WTC11 (cell line): ENCODE results near the gene CYP4F22. TPM values are rescaled to one million over a fixed set of nuclear protein-coding genes. Genes with fewer than 3 reads are reported as not detected.

ENCODE experiments used
- ATAC-seq: fragments of 200-7000 bp; cut with Tn5 transposase; 2 replicates; pipeline ENCODE4 v1.10.0; 2021; ENCODE audit warnings: mild to moderate bottlenecking, moderate library complexity
- CTCF ChIA-PET: fragments of 300-600 bp; sonication (Branson Sonifier 250); formaldehyde crosslinking; loops from one replicate; lab custom pipeline; 2021; ENCODE audit warnings: antibody characterized with exemption; lab: Charles Lee
- POLR2A ChIA-PET: fragments of 350-600 bp; sonication (Branson Sonifier 250); formaldehyde crosslinking; loops from one replicate; lab custom pipeline; 2021; ENCODE audit warnings: antibody characterized with exemption; lab: Charles Lee
- DNase-seq: peaks from one replicate; pipeline ENCODE4 v3.0.0; 2021; ENCODE audit warnings: low spot score
- H3K27ac Mint-ChIP-seq: 2 replicates; pipeline ENCODE4 v1.8.0; 2021; ENCODE audit warnings: mixed read lengths
- H3K27me3 Mint-ChIP-seq: 2 replicates; pipeline ENCODE4 v1.8.0; 2021; ENCODE audit warnings: low read depth, mild to moderate bottlenecking, moderate library complexity, mixed read lengths
- H3K36me3 Mint-ChIP-seq: 2 replicates; pipeline ENCODE4 v1.8.0; 2021; ENCODE audit warnings: mixed read lengths
- H3K4me1 Mint-ChIP-seq: 2 replicates; pipeline ENCODE4 v1.8.0; 2022; ENCODE audit warnings: mixed read lengths
- H3K4me3 Mint-ChIP-seq: 2 replicates; pipeline ENCODE4 v1.8.0; 2021; ENCODE audit warnings: mild to moderate bottlenecking, moderate library complexity, mixed read lengths
- H3K9me3 Mint-ChIP-seq: 2 replicates; pipeline ENCODE4 v1.8.0; 2021; ENCODE audit warnings: mixed read lengths
- ATF3 ChIP-seq: sonication (generic); formaldehyde crosslinking; conservative IDR thresholded peaks from 2 replicates; pipeline ENCODE4 v1.8.1; 2022; ENCODE audit warnings: mild to moderate bottlenecking, missing genetic modification reagents
- CTCF ChIP-seq: fragments of 200-600 bp; IDR thresholded peaks from 2 replicates; pipeline ENCODE4 v1.8.0; 2022; ENCODE audit warnings: antibody characterized with exemption
- E2F4 ChIP-seq: sonication (generic); formaldehyde crosslinking; IDR thresholded peaks from 2 replicates; pipeline ENCODE4 v1.8.1; 2022; ENCODE audit warnings: low read depth, mild to moderate bottlenecking, moderate library complexity, missing genetic modification reagents, borderline replicate concordance
- FOXK1 ChIP-seq: sonication (generic); formaldehyde crosslinking; IDR thresholded peaks from 2 replicates; pipeline ENCODE4 v1.8.0; 2022; ENCODE audit warnings: mild to moderate bottlenecking, moderate library complexity, missing genetic modification reagents
- HMGA2 ChIP-seq: fragments of 250-450 bp; sonication (Bioruptor Pico); IDR thresholded peaks from 2 replicates; pipeline ENCODE4 v1.4.0; 2021; ENCODE audit warnings: mild to moderate bottlenecking, moderate library complexity
- MAX ChIP-seq: sonication (generic); formaldehyde crosslinking; IDR thresholded peaks from 2 replicates; pipeline ENCODE4 v1.8.0; 2022; ENCODE audit warnings: mild to moderate bottlenecking, missing genetic modification reagents
- MXD4 ChIP-seq: fragments of 250-450 bp; sonication (Bioruptor Pico); IDR thresholded peaks from 2 replicates; pipeline ENCODE4 v1.8.0; 2021; ENCODE audit warnings: mild to moderate bottlenecking, moderate library complexity, borderline replicate concordance
- NFE2L1 ChIP-seq: sonication (generic); formaldehyde crosslinking; IDR thresholded peaks from 2 replicates; pipeline ENCODE4 v1.8.1; 2023; ENCODE audit warnings: missing genetic modification reagents
- RORB ChIP-seq: fragments of 250-450 bp; sonication (Bioruptor Pico); IDR thresholded peaks from 2 replicates; pipeline ENCODE4 v1.9.0; 2021; ENCODE audit warnings: mild to moderate bottlenecking
- USF1 ChIP-seq: sonication (generic); formaldehyde crosslinking; IDR thresholded peaks from 2 replicates; pipeline ENCODE4 v1.8.0; 2022; ENCODE audit warnings: mild to moderate bottlenecking, missing genetic modification reagents
- ZBTB21 ChIP-seq: sonication (generic); formaldehyde crosslinking; IDR thresholded peaks from 2 replicates; pipeline ENCODE4 v1.8.1; 2023; ENCODE audit warnings: mild to moderate bottlenecking, missing genetic modification reagents, borderline replicate concordance
- ZNF232 ChIP-seq: sonication (generic); formaldehyde crosslinking; IDR thresholded peaks from 2 replicates; pipeline ENCODE4 v1.8.0; 2022; ENCODE audit warnings: mild to moderate bottlenecking, missing genetic modification reagents
- ZNF263 ChIP-seq: sonication (generic); formaldehyde crosslinking; IDR thresholded peaks from 2 replicates; pipeline ENCODE4 v1.8.1; 2022; ENCODE audit warnings: low read depth, mild to moderate bottlenecking, moderate library complexity, missing genetic modification reagents
- ZNF416 ChIP-seq: fragments of 250-450 bp; sonication (Bioruptor Pico); IDR thresholded peaks from 2 replicates; pipeline ENCODE4 v1.9.0; 2021; ENCODE audit warnings: mild to moderate bottlenecking, inconsistent platforms
- ZNF512 ChIP-seq: sonication (generic); formaldehyde crosslinking; IDR thresholded peaks from 2 replicates; pipeline ENCODE4 v1.8.1; 2022; ENCODE audit warnings: missing genetic modification reagents, borderline replicate concordance
- ZNF532 ChIP-seq: fragments of 250-450 bp; sonication (Bioruptor Pico); IDR thresholded peaks from 2 replicates; pipeline ENCODE4 v1.9.0; 2021; ENCODE audit warnings: mild to moderate bottlenecking, borderline replicate concordance
- total RNA-seq: library from RNA; stranded (reverse); gene quantifications from 3 replicates; pipeline ENCODE4 v1.2.3, GENCODE V29; 2021

The CYP4F22 gene
- total RNA-seq, 1 experiment from 2014 or later, result 1.2 TPM

GRCh38 chr19:15461694-15462093, 46.6 kb upstream of the CYP4F22 start:
- peaks cover 62% of the 10 kb centered on the region for H3K27me3 Mint-ChIP-seq
- CTCF ChIA-PET, result no interaction called here
- H3K4me1 Mint-ChIP-seq, result peaks cover 9% of the 10 kb centered on the region
- H3K36me3 Mint-ChIP-seq, result no peaks in the 10 kb centered on the region
- POLR2A ChIA-PET, result interaction anchor here (0.6 kb wide), 1 partner anchor 1423 kb away, joined by 3 read pairs; no protein-coding TSS in a partner anchor
- no peak for TF ChIP-seq ZNF232 (CRISPR knock-in tag)
- no peak for TF ChIP-seq NFE2L1 (CRISPR knock-in tag)
- TF ChIP-seq E2F4 (CRISPR knock-in tag), result no peak
- no peak for TF ChIP-seq ZNF512 (CRISPR knock-in tag)
- TF ChIP-seq USF1 (CRISPR knock-in tag), result no peak
- DNase-seq (no peak), ATAC-seq (no peak)
- no peak overlapping the region for H3K27ac Mint-ChIP-seq
- H3K4me3 Mint-ChIP-seq, result no peak overlapping the region
- H3K9me3 Mint-ChIP-seq, result no peaks in the 10 kb centered on the region

- peaks cover 65% of the 10 kb centered on the region for H3K27me3 Mint-ChIP-seq
- ChIA-PET CTCF (interaction anchor here (0.7 to 1.6 kb wide), 5 partner anchors 10 to 92 kb away, joined by 3 to 8 read pairs (median 5); partner anchors contain the start of gene AKAP8L), POLR2A (no interaction called here)
- H3K9me3 Mint-ChIP-seq, result no peaks in the 10 kb centered on the region
- no peak overlapping the region for H3K27ac Mint-ChIP-seq
- peak; percentile 66 for ATAC-seq
- peaks cover 5% of the 10 kb centered on the region for H3K4me1 Mint-ChIP-seq
- no peaks in the 10 kb centered on the region for H3K36me3 Mint-ChIP-seq
- no peak for TF ChIP-seq ATF3 (CRISPR knock-in tag)
- TF ChIP-seq RORB (CRISPR knock-in tag), result no peak
- TF ChIP-seq ZBTB21, result no peak
- no peak for TF ChIP-seq ZNF532 (CRISPR knock-in tag)
- TF ChIP-seq FOXK1 (CRISPR knock-in tag), result no peak
- no peak for TF ChIP-seq MAX
- TF ChIP-seq CTCF, result no peak
- TF ChIP-seq USF1 (CRISPR knock-in tag), result no peak
- no peak for TF ChIP-seq MXD4 (CRISPR knock-in tag)
- TF ChIP-seq ZNF416, result no peak
- no peak for TF ChIP-seq ZNF263
- TF ChIP-seq HMGA2 (CRISPR knock-in tag), result no peak
- DNase-seq, result peak; percentile 35
- H3K4me3 Mint-ChIP-seq, result no peak overlapping the region
These were observed 44.4 kb upstream of the CYP4F22 start for GRCh38 chr19:15463861-15464371.
